Left ventricle myocardium inferior (tissue), 1 donor: Measurements from ENCODE around the gene ZNF775. TPM values are rescaled to one million over a fixed set of nuclear protein-coding genes. Genes with fewer than 3 reads are reported as not detected.

Source experiments
- DNase-seq: peaks from one replicate; pipeline ENCODE4 v3.0.0-alpha.2; 2020
- H3K27ac ChIP-seq: fragments of 200-600 bp; replicated peaks from 2 replicates; pipeline ENCODE4 v1.8.0; 2021
- H3K27me3 ChIP-seq: fragments of 200-600 bp; 2 replicates; pipeline ENCODE4 v1.8.0; 2021; ENCODE audit warnings: low read depth
- H3K36me3 ChIP-seq: fragments of 200-600 bp; 2 replicates; pipeline ENCODE4 v1.8.0; 2021
- H3K4me1 ChIP-seq: fragments of 200-600 bp; 2 replicates; pipeline ENCODE4 v1.8.0; 2021
- H3K4me3 ChIP-seq: fragments of 200-600 bp; 2 replicates; pipeline ENCODE4 v1.8.0; 2021; ENCODE audit warnings: mild to moderate bottlenecking, moderate library complexity
- H3K9me3 ChIP-seq: fragments of 200-600 bp; replicated peaks from 2 replicates; pipeline ENCODE4 v1.8.0; 2021
- CTCF ChIP-seq: fragments of 200-600 bp; IDR thresholded peaks from 2 replicates; pipeline ENCODE4 v1.8.0; 2021; ENCODE audit warnings: antibody characterized with exemption, mild to moderate bottlenecking, borderline replicate concordance
- intact Hi-C: fragments of 100-400 bp; cut with micrococcal nuclease; formaldehyde crosslinking; loops from one replicate; pipeline ENCODE4 v1.11.0; 2022
- total RNA-seq: library from RNA; stranded (reverse); fragmentation: NEBNext Ultra II Directional; extraction: Animal tissue kit (Norgen Biotek cat#: 25700); gene quantifications from one replicate; pipeline ENCODE4 v1.2.1, GENCODE V29; 2021
- donor health status: DM: no; HTN: yes; CAD: no; lungs with severe emphysema.

ZNF775 gene
- total RNA-seq, 1 donor from 2014 or later = 3.1 TPM

- no peak for DNase-seq
- H3K9me3 ChIP-seq = no peaks in the 10 kb centered on the region
- intact Hi-C loops = no loop called here
- H3K4me3 ChIP-seq = no peak overlapping the region
- peaks cover 16% of the 10 kb centered on the region for H3K4me1 ChIP-seq
- H3K36me3 ChIP-seq = peaks cover 3% of the 10 kb centered on the region
- no peak for TF ChIP-seq CTCF
- H3K27me3 ChIP-seq = no peaks in the 10 kb centered on the region
- no peak overlapping the region for H3K27ac ChIP-seq
Observed at GRCh38 chr7:150390205-150390604, 11.1 kb downstream of the ZNF775 start.

GRCh38 chr7:150393325-150393724 lies 14.2 kb downstream of the ZNF775 start:
- Histone ChIP-seq H3K9me3 (no peaks in the 10 kb centered on the region), H3K27ac (no peak overlapping the region), H3K36me3 (peaks cover 21% of the 10 kb centered on the region), H3K4me3 (no peak overlapping the region), H3K27me3 (no peaks in the 10 kb centered on the region), H3K4me1 (peaks cover 6% of the 10 kb centered on the region)
- TF ChIP-seq CTCF = no peak
- intact Hi-C loops = no loop called here
- no peak for DNase-seq

DNA sequence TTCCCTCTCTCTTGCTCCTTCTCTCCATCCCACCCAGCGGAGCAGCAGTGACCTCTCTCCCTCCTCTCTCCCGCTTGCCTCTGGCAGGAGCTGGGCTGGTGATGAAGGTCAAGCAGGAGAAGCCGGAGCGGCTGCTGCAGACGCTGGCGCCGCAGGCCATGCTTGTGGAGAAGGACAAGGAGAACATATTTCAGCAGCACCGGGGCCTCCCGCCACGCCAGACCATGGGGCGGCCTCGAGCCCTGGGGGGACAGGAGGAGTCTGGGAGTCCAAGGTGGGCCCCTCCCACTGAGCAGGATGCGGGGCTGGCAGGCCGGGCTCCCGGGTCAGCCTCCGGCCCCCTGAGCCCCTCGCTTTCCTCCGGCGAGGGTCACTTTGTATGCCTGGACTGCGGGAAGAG lies 17.3 kb downstream of the ZNF775 start:
- intact Hi-C loops = no loop called here

GRCh38 chr7:150396851-150397260 lies 17.7 kb downstream of the ZNF775 start:
- H3K4me1 ChIP-seq = peaks cover 11% of the 10 kb centered on the region
- no peaks in the 10 kb centered on the region for H3K9me3 ChIP-seq
- H3K36me3 ChIP-seq = peaks cover 18% of the 10 kb centered on the region
- H3K27me3 ChIP-seq = no peaks in the 10 kb centered on the region
- no peak for DNase-seq
- no peak for TF ChIP-seq CTCF
- H3K4me3 ChIP-seq = no peak overlapping the region
- no peak overlapping the region for H3K27ac ChIP-seq
- intact Hi-C loops = no loop called here

More for the DNA sequence above, 17.3 kb downstream of the ZNF775 start:
- no peak overlapping the region for H3K27ac ChIP-seq
- no peak for DNase-seq
- H3K27me3 ChIP-seq = no peaks in the 10 kb centered on the region
- H3K36me3 ChIP-seq = peaks cover 18% of the 10 kb centered on the region
- H3K9me3 ChIP-seq = no peaks in the 10 kb centered on the region
- peaks cover 11% of the 10 kb centered on the region for H3K4me1 ChIP-seq
- H3K4me3 ChIP-seq = no peak overlapping the region
- no peak for TF ChIP-seq CTCF

DNA sequence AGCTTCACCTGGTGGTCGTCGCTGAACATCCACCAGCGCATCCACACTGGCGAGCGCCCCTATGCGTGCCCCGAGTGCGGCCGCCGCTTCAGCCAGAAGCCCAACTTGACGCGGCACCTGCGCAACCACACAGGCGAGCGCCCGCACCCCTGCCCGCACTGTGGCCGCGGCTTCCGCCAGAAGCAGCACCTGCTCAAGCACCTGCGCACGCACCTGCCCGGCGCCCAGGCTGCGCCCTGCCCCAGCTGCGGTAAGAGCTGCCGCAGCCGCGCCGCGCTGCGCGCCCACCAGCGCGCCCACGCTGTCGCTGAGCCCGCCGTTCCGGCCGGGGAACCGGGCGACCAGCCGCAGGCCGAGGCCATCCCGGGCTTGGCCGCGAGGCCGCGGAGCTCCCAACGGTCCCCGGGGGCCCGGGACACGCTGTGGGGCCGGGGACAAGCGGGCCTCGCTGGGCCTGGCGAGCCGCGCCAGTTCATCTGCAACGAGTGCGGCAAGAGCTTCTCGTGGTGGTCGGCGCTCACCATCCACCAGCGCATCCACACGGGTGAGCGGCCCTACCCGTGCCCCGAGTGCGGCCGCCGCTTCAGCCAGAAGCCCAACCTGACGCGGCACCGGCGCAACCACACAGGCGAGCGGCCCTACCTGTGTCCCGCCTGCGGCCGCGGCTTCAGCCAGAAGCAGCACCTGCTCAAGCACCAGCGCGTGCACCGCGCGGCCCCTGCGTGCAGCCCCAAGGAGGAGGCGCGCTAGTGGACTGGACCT lies 18.4 kb downstream of the ZNF775 start:
- no peak for DNase-seq
- peaks cover 11% of the 10 kb centered on the region for H3K4me1 ChIP-seq
- H3K27me3 ChIP-seq = no peaks in the 10 kb centered on the region
- no peak for TF ChIP-seq CTCF
- H3K9me3 ChIP-seq = no peaks in the 10 kb centered on the region
- intact Hi-C loops = no loop called here
- no peak overlapping the region for H3K4me3 ChIP-seq
- H3K27ac ChIP-seq = no peak overlapping the region
- H3K36me3 ChIP-seq = peaks cover 18% of the 10 kb centered on the region
